HG03196 (cell line): ENCODE results near the gene ANXA7.

Experiments used
- ATAC-seq: cut with Tn5 transposase; IDR thresholded peaks from one replicate; pipeline ENCODE4 v1.9.1; 2021; ENCODE audit not compliant: unreplicated experiment

Gene ANXA7

DNA sequence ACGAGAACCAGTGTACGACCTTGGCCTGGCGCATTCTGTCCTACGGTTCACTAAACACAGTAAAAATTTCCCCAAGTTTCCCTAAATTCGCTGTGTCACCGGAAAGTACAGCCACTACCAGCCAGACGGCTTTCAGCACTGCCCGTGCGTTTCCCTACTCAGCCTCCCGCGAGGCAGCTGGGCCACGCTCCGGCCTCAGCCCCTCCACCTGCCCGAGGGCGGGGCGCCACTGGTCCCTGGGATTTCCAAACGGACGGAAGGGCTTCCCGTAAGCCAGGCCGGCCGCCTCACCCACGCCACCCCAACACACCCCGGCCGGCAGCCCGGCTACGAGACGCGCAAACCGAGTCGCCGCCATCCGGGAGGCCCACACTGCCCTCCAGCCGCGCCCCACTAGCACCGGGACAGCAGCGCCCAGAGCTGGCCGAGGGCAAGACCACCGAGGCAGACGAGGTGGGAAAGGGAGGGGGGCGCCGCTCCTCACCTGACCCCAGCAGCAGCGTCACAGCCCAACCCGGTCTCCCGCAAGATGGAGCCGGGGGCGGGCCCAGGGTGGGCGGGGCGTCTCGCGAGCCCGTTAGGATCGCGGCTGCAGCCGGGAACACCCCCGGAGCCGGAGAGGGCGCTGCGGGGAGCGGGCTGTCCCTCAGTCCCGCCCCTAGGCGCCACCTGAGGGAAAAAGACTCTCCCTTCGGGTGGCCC is at the start of gene ANXA7:
ANXA7 (minus strand) TSS at position 531 of the 702 bp plus-strand sequence. CDS start 13,202 bp downstream, outside the sequence.
- ATAC-seq = peak; percentile 88

DNA sequence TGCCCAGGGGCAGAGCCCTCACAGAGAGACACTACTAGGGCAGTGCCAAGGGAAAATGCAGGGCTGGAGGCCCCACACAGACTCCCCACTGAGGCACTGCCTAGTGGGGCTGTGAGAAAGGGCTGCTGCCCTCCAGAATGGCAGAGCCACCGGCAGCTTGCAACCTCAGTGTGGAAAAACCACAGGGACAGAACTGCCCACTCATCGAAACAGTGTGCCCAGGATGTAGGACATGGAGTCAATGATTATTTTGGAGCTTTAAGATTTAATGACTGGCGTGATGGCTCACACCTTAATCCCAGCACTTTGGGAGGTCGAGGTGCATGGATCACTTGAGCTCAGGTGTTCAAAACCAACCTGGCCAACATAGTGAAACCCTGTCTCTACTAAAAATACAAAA is 47.0 kb upstream of the ANXA7 start:
- no peak for ATAC-seq

DNA sequence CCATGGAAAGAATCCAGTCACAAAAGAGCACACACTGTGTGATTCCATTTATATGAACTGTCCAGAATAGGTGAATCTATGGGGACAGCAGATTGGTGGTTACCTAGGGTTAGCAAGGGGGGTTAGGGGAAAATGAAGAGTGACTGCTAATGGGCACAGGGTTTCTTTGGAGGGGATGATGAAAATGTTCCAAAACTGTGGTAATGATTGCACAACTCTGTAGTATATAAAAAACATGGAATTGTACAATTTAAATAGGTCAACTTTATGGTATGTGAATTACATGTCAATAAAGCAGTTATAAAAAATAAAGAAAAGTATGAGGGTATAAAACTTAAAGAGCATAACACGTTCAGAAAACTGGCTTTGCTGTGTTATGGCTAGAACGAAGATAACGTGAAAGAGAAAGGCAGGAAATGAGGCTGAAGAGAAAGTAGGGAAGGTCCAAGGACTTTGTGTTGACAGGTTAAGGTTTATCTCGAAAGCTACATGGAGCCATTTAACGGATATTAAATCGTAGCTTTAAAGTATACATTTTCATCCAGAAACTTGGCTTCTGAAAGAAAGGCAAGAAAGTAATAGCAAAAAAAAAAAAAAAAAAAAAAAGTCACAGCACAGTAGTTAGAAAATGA is 45.9 kb upstream of the ANXA7 start:
- no peak for ATAC-seq

DNA sequence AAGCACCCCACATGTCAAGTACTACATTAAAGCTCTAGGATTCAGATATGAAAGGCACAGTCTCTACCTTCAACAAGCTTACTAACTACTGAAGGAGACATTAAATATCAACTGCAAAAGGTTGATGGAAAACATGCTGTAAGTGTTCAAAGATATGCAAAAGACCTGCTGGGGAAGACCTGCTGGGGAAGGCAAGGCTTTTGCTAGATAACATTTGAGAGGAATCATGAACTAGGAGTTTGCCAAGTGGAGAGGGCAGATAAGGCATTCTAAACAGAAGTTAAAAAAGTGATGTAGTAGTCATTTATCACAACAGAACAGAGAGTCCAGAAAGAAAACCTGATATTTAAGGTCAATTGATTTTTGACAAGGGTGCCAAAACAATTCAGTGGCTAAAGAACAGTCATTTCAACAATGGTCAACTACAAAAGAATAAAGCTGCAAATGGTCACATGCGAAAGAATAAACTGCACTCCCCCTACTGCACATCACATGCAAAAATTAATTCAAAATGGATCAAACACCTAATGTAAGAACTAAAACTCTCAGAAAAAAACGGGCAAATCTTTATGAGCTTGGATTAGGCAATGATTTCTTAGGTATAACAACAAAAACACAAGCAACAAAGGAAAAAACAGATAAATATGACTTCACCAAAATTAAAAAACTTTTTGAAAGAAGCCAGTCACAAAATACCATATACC is 42.5 kb upstream of the ANXA7 start:
- no peak for ATAC-seq

DNA sequence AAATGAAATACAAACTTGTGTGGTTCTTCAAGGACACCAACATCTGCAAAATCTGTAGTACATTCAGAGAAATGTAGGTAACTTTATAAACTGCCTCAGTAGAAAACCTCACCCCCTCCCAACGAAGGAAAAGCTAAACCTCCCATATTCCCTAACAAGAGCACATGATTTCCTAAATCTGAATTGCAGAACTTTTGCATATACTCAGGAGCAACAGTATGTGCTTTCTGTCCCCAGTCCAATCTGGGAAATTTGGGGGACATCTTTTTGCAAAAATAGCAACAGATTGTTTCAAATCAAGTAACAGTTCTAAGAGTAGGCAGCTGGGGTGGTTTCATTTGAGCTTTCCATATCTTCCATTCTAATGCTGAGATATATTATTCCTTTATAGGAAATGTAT is 35.3 kb upstream of the ANXA7 start:
- ATAC-seq = no peak

DNA sequence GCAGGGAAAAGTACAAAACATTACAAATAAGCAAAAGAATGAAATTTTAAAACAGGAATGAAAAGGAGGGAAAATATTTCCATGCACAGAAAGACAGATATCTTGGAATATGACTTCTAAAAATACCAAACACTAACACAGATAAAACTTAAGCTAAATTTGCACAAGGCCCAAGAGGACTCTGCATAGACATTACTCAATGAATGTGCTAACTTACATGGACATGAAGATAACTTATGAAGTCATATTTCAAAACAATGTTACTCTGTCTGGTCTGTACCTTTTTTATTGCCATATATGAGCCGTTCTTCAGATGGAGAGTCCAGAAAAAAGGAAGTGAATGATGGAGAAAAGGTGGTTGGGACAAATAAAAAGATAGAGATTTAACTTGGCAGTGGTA is 34.5 kb upstream of the ANXA7 start:
- ATAC-seq = no peak

DNA sequence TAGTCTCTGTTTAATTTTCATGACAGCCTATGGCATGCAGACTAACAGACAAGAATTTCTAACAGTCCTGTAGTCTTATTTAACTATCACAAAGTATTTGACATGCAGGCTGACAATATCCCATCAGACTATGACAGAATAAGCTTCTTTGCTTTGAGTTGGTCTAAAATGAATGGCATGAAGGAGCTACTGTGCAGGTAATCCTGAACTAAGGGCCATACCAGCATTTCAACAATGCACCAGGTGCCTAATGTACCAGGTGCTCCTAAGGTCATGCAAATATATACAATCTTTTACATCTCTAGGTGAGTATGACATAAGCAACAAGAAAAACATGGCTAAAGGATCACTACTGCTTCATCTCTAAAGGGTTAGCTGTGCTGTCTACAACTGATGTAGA is 33.1 kb upstream of the ANXA7 start:
- no peak for ATAC-seq

DNA sequence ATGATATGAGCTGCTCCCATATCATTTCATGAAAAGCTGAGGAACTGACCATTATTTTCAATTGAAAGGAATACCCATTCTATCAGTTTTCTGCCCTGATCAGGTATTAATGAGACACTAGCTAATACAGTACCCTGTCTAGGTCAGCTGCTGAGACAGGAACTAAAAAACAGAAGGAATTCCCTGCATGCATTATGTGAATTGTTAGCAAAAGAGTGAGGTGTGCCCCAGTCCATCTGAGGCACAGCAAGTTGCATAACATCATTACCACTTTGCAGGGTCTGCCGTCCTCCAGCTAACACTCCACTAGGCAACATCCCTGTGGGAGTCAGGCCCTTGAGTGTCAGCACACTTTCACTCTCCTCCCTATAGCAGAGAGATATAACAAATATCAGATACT is 30.6 kb upstream of the ANXA7 start:
- ATAC-seq = no peak

DNA sequence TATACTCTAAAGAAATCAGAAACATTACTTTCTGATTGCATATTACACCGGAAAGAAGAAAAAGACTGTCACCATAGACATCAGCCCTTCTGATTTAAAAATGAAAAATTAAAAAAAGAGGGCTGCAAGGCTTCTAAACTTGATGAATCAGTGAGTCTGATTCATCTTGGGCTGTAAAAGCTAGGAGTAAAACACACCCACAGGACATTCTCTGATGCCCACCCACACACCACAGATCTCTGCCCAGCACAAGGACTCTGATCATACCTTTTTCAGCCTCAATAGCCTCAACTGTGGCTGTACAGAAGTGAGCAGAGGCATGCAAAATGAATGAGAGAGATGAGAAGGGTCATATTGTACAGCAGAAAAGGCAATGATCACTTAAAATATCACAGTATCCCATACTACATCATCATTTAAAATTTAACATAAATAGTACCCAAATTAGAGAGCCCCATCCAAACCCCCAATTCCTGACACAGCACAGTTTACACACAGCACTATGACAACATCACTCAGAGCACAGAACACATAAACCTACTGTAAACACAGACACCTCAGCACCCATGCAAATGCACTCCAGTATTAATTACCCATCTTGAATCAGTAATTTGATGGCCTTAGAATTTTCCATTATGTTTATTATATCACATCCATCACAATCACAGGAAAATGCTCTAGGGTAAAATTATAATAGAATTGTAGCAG is 25.9 kb upstream of the ANXA7 start:
- ATAC-seq = no peak

DNA sequence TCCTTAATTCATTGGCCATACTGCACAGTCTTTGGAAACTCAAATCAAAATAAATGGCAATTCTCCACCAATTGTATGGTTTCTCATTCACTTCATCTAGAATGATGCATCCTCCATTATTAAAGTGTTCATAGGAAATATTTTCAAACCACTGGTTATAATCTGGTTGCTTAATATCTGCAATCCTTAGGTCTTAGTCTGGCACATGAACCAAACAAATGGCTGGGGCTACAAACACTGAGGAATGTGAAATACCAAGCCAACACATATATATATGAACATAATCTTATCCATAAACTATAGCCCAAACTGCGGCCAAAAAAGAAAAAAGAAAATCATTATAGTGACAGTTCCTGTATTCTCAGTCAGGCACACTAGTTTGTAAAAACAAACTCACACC is 25.2 kb upstream of the ANXA7 start:
- no peak for ATAC-seq

DNA sequence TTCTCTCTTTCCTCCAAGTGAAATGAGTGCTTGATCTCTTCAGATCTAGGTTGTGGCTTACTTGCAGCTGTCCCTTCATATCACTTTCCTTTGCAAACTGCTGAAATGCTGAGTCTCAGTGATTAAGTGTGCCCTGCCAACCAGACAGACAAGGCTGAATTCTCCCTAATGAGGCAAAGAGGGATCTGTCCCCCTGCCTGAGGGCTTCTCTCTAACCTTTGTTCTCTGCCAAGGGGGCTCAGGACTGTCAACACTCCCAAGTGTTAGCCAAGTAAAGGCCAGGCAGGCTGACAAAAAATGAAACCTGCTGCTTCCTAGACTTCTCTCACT is 19.6 kb upstream of the ANXA7 start, which contains the start of gene MSS51:
MSS51 (minus strand) TSS at position 24 of the 330 bp plus-strand sequence. CDS start 5,277 bp downstream, outside the sequence.
- no peak for ATAC-seq

DNA sequence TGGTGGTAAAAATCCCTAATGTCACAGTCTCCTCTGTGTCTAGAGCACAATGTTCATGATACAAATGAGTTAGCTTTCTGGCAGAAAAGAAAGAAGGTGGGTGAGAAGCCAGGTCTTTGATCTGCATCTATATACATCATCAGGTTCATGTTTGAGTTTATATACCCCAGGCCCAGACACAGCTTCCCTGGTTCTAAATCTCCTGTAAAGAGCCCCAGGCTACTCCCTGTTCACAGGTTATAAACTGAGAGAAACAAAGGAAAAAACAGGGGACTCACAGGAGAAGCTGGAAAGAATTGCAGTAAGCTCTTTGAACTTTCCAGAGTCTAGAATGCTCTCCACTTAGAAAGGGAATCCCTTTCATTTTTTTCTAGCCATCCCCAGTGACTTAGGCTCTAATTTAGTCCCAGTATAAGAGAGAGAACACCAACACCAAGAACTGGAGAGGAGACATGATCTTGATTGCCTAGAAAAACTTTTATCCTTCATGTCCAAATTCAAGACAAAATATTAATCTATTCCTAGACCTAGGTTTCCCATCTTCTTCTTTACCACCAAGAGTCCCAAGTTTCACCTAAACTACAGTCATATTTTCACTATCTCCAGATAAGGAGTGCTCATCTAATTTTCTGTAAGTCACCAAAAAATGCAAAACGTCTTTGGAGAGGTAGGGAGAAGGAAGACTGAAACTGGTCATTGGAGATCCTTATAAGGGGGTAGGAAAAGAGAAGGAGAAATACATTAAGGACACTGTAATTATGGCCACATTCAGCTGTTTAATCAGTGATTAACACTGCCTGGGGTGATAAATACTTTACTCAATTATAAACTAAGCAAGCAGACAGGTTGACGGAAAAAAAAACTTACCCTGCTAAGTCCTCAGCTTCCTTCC is 19.0 kb upstream of the ANXA7 start:
- ATAC-seq = no peak

DNA sequence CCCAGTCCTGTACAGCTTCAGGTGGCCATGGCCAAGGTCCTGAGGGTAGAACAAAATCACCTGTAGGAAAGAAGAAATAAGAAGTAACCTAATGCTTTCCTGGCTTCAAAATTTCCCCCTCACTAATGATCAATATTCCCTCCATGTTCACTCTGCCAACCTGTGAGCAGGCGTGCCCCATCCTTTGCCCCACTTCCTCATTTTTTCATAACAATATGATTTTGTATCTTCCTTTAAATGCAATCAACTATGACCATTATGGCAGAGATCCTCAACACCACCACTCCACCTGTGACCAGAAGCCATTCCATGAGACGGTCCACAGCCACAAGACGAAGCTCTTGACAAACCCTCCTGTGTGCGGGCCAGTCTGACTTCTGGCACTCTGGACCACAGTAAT is 12.5 kb upstream of the ANXA7 start:
- ATAC-seq = no peak

DNA sequence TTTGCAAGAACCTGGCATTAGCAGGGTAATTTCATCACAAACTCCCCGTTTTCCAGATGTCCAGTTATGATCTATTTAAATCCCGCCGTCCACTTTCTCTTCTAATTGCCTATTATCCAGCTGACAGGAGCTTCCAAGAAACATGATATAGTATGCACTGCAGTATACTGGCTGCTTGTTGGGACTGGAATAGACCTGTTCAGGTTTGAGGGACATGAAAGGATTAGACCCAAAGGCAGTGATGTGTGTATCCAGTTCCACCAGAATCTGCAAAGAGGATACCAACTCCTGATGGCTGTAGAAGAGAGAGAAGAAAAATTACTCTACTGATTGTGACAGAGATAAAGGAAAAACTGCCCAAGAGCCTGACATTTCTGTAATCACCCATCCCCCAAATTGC is 10.6 kb upstream of the ANXA7 start:
- no peak for ATAC-seq

DNA sequence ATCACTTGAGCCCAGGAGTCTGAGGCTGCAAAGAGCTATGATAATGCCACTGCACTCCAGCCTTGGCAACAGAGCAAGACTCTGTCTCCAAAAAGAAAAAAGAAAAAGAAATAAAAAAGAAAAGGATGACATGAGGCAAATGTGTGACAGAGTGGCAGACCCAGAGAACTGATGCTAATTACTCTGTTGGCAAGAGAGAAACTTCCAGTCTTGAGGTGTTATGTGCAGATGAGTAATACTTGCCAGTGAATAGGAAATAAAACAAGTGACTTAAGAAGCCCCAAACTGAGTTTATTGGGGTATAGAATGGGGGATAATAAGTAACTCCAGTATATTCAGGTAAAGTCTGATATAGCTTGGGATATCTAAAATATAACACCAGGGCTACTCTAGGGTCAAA is 9.5 kb upstream of the ANXA7 start:
- no peak for ATAC-seq

DNA sequence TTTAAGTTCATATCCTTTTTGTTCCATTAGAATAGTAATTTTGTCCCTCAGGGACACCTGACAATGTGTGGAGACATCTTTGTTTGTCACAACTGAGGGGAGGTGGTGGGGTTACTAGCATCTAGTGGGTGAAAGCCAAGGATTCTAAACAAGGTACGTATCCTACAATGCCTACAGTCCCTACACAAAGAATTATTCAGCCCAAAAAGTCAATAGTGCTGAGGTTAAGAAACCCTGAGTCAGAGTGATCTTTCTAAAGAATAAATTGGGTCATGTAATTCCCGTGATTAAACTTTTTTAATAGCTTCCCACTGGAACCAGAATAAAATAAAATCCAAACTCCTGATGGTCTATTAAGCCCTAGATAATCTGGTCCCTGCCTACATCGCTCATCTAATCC is 2.7 kb upstream of the ANXA7 start:
- no peak for ATAC-seq

DNA sequence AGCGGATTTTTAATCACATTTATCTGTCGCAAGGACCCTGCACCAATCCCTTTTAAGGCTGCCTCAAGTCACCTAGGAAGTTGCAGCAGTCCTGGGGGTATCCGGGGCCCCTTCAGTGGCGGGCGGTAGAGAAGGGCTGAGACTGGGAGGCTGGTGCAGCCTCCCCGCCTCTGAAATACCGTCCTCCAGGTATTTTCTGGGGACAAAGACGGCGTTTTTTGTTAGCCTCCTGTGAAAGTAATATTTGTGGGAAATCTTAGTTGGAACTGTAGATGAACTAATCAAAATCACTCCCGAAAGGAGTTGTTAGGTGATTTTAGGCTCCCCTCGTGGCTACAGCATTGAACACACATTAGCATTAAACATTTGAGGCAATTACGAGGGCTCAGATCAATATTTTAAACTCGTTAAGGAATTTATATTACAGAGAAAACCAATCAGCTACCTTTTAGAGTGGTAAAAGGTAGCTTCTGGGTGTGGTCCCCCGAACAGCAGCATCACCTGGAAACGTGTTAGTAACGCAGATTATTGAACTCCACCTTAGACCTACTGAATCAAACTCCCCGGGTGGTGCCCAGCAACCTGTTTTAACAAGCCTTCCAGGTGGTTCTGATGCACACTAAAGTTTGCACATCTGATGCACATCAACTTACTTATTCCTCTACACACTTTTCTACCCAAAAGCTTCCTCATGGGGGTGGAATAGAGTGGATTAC is 530 bp upstream of the ANXA7 start:
- ATAC-seq = peak; percentile 23

DNA sequence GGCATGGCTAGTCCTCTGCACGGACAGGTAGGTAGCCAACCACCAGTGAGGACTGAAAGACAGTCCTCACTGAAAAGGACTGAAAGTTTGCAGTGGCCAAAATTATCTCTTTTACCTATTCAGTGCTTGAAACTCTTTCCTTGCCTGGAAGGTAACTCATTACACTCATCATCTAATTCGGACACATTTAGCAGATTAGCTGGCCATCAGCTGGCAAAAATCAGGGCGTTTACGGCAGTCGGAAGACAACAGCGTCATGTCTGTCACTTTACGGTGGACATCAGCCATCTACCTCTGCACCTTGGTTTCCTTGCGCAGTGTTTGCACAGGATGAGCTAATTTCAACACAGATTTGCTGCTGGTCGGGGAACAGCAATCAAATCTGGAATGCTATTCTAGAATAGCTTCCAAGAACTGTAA is 740 bp downstream of the ANXA7 start:
- ATAC-seq = no peak

DNA sequence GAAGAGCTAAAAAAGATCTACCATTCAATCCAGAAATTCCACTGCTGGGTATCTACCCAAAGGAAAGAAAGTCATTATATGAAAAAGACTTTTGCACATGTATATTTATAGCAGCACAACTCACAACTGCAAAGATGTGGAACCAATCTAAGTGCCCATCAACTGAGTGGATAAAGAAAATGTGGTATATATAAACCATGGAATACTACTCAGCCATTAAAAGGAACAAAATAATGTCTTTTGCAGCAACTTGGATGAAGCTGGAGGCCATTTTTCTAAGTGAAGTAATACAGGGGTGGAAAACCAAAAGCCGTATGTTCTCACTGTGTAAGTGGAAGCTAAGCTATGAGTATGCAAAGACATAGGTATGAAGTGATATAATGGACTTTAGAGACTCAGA is 3.0 kb downstream of the ANXA7 start:
- no peak for ATAC-seq

DNA sequence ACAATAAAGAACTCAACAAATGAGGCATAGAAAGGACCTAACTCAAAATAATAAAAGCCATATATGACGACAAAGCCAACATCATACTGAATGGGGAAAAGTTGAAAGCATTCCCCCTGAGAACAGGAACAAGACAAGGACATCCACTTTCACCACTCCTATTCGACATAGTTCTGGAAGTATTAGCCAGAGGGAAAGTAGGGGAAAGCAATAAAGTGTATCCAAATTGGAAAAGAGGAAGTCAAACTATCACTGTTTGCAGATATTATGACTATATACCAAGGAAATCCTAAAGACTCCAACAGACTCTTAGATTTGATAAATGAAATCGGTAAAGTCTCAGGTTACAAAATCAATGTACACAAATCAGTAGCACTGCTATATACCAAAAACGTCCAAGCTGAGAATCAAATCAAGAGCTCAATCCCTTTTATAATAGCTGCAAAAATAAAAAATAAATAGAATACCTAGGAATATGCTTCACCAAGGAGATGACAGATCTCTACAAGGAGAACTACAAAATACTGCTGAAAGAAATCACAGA is 4.8 kb downstream of the ANXA7 start:
- no peak for ATAC-seq
